Measurements from ENCODE around the gene CBLC.

GRCh38 chr19:44753932-44754749, 23.5 kb upstream of the CBLC start:
- TF ChIP-seq EZH2phosphoT487 (IDR thresholded peaks at IDR 0.05; ENCODE audit: low read depth) (no peak), CTCF (IDR thresholded peaks at IDR 0.05; ENCODE audit: low read depth, low read length) (no peak)

All from OCI-LY3 (cell line).